ENCODE data around the gene RFX2.
"Not testable (repeated sequence)": the region's sequence is repeated elsewhere in the genome, so short reads cannot be mapped to it uniquely, and the experiment has no call there.

Gene RFX2

DNA sequence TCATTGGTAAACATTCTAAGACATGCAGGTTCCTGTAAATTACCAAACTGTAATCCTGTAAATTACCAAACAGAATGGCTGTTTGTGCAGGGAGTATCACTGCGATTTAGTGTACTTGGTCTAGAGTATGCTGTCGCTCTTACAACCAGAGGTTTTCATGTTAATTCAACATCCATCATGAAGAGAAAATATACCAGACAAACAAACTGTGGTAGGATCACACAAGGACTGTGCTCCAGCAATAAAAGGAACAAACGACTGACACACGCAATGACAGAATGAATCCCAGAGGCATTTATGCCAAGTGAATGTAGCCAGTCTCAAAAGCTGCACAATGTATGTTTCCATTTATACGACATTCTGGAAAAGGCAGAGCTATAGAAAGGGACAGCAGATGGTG is 31.2 kb downstream of the RFX2 start:
- in situ Hi-C loops (cut with MboI; ENCODE audit: low pct_unique_long_range_greater_than_20kb, low sequenced_read_pairs), result no loop called here
- no peak for DNase-seq

DNA sequence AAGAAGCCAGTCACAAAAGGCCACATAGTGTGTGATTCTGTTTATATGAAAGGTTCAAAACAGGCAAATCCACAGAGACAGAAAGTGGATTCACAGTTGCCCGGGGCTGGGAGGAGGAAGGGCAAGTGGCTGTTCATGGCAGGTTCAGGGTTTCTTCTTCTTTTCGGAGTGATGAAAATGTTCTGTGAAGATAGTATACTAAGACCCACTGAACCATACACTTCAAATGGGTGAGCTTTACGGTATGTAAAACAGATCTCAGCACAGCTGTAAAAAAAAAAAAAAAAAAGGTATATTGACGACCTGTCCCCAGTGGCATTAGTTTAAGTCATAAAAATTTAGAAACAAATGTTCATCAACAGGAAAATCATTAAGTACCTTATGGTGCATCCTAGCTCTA is 32.2 kb downstream of the RFX2 start:
- no peak for DNase-seq
- in situ Hi-C loops (cut with MboI; ENCODE audit: low pct_unique_long_range_greater_than_20kb, low sequenced_read_pairs), result no loop called here

DNA sequence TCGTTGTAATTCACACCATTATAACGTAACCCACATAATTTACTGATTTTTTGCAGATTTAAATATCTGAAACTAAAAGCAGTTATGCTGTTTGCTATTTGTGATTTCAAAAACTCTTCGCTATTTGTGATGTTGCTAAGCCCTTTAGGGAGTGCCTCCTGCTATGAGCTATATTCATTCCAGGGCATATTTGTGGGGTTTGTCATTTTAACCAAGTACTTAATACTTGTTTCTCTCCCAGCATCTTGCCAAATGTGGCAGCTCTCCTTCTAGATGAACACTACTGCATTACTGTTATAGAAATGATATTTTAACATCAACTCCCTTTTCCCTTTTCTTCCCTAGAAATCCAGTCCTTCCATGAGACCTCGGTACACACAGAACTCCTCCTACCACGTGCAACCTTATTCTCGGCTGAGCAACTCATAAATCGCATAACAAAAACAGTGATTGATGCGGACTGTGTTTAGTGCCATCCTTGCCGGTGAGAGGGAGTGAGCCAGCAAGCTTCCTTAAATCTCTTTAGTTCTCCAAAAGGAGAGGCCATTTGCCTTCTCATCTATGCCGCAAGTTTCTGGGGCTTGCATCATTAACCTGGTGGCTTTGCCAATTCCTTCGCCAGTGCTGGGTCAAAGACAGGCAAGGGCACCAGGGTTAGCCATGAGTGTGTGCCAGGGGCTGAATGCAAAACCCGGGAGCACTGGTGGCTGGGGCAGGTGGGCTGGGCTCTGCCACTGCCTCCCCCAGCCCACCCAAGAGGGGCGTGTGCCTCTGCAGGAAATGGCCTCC is 33.4 kb downstream of the RFX2 start:
- no peak for DNase-seq
- in situ Hi-C loops (cut with MboI; ENCODE audit: low pct_unique_long_range_greater_than_20kb, low sequenced_read_pairs), result no loop called here

DNA sequence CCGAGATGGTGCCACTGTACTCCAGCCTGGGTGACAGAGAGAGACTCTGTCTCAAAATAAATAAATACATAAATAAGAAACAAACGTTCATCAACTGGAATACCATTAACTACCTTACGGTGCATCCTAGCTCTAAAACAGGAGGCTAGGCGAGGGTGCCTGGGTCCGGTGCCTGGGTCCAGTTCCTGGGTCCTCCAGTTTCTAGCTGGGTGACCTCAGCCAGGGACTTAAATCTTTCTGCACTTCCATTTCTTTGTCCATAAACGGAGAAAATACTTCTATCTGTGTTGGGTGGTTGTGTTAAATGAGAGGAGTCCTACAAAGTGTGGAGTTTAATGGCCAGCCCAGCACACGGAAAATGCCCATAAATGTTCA is 34.0 kb downstream of the RFX2 start:
- no peak for DNase-seq
- in situ Hi-C loops (cut with MboI; ENCODE audit: low pct_unique_long_range_greater_than_20kb, low sequenced_read_pairs), result no loop called here

DNA sequence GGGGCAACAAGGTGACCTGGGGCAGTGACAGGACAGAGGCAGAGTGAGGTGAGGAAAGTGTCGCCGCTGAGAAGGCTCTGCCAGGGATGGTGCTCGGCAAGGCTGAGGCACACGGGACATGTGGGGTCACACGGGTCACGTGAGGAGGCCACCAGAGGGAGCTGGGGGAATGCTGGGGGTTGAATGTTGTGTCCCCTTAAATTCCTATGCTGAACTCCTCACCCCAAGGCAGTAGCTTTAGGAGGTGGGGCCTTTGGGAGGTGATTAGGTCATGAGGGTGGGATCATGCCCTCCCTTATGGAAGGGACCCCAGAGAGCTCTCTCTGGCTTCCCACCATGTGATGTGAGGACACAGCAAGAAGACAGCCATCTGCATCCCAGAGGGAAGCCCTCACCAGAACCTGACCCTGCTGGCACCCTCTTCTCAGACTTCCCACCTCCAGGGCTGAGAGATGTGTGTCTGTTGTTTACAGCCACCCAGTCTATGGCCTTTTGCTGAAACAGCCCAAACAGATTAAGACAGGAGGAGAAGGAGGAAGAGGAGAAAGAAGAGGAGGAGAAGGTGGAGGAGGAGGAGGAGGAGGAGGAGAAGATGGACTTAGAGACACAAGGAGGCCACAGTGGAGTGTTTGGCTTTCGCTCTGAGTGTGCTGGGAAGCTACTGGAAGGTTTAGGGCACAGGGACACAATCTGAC is 35.4 kb downstream of the RFX2 start:
- in situ Hi-C loops (cut with MboI; ENCODE audit: low pct_unique_long_range_greater_than_20kb, low sequenced_read_pairs), result no loop called here
- no peak for DNase-seq

DNA sequence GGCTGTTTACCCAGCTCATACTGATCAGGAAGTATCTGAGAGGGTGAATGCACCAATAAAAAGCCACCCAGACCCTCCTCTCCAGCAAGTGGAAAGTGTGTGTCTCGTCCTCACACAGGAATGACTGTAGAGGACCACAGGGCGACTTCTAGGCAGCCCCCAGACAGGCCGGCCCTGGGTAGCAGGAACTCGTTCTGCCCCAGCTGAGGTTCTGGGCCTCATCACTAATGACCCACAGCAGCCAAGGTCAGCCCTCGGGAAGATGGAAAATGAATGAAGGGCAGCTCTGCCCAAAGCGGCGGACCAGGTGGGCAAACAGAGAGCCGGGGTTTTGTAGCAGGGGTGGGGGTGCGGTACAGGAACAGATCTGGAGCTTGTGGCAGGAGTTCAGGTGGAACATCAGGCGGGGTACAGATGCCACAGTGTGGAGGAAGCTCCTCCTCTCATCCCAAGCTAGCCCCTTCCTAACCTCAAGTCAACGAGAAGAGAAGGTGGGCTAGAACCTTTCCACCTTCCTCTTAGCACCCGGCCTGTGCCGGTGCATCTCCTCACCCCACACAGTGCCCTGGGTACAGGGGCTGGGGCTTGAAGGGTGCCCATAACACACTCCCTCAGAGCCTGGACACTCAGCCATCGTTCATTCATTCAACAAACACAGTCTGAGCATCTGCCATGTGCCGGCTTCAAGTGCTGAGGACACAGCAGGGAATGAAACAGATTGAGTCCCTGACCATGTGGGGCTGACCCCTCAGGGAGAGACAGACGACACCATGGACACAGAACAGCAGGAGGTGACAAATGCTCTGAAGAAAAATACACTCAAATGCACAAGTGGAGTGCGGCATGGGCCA is 36.2 kb downstream of the RFX2 start:
- in situ Hi-C loops (cut with MboI; ENCODE audit: low pct_unique_long_range_greater_than_20kb, low sequenced_read_pairs), result no loop called here
- no peak for DNase-seq

DNA sequence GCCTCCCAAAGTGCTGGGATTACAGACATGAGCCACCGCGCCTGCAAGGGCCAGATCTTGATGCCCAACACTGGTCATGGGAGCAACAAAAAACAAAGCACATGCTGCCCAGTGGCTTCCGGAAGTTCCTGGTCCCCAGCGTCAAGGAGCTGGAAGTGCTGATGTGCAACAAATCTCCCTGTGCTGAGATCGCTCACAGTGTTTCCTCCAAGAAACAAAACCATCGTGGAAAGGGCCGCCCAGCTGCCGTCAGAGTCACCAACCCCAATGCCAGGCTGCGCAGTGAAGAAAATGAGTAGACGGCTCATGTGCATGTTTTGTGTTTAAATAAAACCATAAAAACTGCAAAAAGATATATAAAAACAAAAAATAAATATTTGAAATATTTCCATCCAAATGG is 37.1 kb downstream of the RFX2 start:
- in situ Hi-C loops (cut with MboI; ENCODE audit: low pct_unique_long_range_greater_than_20kb, low sequenced_read_pairs); DNase-seq: not testable (repeated sequence)

DNA sequence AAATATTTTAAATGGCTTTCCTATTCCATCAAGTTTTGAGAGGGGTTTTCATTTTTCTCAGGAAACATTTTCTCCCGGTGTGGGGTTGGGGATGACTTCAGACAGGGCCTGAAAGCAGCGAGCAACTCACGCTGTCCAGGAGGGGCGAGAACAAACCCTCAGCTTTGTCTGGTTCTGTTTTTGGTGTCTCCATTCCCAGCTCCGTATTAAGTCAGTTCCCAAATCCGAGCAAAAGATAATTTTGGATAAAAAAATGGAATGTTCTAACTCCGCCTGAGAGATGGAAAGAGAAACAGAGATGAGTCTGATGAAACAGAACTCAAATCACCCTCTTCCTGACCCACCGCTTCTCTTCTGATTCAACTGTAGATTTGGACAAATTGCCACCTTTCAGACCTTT is 38.4 kb downstream of the RFX2 start:
- in situ Hi-C loops (cut with MboI; ENCODE audit: low pct_unique_long_range_greater_than_20kb, low sequenced_read_pairs), result no loop called here
- DNase-seq, result no peak

DNA sequence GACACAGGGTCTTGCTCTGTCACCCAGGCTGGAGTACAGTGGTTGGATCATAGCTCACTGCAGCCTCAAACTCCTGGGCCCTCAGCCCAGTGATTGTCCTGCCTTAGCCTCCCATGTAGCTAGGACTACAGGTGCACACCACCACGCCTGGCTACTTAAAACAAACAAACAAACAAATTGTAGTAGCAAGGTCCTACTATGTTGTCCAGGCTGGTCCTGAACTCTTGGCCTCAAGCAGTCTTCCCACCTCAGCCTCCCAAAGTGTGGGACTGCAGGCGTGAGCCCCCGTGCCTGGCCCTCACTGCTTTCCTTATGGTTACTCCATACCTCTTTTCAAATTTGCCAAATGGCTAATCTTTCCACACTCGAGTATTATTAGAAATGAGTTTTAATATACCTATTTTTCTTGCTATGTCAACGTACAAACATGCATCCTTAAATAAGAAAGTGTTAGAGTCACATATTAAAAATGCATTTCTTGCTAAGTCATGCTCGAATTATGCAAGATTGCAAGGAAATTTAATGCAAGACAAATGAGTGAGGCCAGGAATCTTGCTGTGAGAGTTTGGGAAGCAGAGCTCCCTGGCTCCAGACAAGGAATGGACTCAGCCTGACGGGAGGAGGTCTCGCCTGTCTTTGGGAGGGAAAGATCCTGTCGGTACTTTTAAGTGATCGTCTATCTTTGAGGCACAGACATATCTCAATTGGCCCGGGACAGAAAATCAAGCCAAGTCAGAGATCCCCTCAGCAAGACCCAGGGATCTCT is 39.4 kb downstream of the RFX2 start:
- in situ Hi-C loops (cut with MboI; ENCODE audit: low pct_unique_long_range_greater_than_20kb, low sequenced_read_pairs), result no loop called here
- DNase-seq, result no peak

DNA sequence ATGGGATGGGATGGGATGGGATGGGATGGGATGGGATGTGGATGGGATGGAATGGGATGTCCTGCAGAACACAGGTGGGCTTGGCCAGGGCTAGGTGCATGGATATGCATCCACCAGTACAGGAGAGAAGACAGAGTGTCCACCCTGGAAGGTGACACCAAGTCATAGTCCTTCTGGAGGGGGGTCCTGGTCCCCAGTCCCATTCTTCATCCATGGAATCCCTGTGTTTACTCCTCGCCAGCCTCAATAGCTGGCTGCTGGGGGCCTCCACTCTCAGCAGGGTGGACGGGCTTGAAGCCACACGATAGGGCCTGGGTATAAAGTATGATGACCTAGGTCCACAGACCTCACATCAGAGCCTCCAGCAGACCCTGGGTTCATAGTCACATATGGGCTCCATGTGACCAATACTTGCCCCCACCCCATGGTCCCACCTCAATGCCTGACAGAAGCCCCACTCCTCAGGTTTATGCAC is 40.1 kb downstream of the RFX2 start:
- no peak for DNase-seq

DNA sequence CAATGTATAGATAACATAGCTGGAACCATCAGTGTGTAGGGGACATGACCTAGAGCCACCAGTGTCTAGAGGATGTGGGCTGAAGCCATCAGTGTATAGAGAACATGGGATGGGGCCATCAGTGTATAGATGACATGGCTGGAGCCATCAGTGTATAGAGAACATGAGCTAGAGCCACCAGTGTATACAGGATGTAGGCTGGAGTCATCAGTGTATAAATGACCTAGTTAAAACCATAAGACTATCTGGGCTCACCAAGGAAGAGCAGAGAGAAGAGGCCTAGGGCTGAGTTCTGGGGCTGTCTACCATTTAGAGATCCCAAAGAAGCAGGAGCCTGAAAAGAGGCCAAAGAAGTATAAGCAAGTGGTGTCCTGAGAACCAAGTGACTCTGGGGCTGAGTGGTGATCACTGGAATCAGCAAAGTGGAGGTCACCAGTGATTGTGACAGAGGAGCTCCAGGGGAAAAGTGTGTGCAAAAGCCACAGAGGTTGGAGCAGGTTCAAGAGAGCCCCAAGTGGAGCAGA is 41.0 kb downstream of the RFX2 start:
- peak; percentile 33 for DNase-seq
- in situ Hi-C loops (cut with MboI; ENCODE audit: low pct_unique_long_range_greater_than_20kb, low sequenced_read_pairs), result no loop called here

More for the DNA sequence above, 40.1 kb downstream of the RFX2 start:
- in situ Hi-C loops (cut with MboI; ENCODE audit: low pct_unique_long_range_greater_than_20kb, low sequenced_read_pairs), result no loop called here

DNA sequence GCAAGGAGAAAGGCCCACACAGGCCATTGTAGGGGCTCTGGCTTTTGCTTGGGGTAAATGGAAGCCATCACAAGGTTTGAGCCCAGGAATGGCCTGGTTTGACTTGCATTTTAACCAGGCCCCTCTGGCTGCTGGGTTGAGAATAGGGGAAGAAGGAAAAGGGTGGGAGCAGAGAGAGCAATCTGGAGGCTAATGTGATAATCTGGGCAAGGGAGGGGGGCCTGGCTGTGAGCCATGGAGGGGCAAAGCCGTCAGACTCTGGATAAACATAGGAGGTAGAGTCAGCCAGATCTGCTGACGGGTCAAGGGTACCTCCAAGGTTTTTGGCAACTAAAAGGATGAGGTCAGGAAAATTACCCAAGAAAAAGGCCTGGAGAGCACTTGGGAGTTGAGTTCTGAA is 41.6 kb downstream of the RFX2 start:
- no peak for DNase-seq
- in situ Hi-C loops (cut with MboI; ENCODE audit: low pct_unique_long_range_greater_than_20kb, low sequenced_read_pairs), result no loop called here

DNA sequence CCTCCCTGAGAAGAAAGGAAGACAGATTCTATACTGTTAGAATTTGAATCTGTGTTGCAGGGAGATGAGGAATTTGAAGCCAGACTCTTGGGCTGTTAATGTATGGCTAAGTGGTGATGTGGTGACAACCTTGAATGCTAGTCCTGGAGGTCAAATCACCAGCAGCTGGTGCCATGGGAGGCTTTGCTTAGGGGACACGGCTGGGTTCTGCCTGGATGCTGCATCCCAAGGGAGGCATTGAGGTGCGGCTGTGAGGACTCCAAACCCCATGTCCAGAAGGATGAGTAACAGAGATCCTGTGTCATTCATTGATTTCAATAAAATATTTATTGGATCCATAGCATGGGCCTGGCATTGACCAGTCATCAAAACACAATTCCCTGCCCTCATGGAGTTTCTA is 42.3 kb downstream of the RFX2 start:
- DNase-seq, result no peak
- in situ Hi-C loops (cut with MboI; ENCODE audit: low pct_unique_long_range_greater_than_20kb, low sequenced_read_pairs), result no loop called here

DNA sequence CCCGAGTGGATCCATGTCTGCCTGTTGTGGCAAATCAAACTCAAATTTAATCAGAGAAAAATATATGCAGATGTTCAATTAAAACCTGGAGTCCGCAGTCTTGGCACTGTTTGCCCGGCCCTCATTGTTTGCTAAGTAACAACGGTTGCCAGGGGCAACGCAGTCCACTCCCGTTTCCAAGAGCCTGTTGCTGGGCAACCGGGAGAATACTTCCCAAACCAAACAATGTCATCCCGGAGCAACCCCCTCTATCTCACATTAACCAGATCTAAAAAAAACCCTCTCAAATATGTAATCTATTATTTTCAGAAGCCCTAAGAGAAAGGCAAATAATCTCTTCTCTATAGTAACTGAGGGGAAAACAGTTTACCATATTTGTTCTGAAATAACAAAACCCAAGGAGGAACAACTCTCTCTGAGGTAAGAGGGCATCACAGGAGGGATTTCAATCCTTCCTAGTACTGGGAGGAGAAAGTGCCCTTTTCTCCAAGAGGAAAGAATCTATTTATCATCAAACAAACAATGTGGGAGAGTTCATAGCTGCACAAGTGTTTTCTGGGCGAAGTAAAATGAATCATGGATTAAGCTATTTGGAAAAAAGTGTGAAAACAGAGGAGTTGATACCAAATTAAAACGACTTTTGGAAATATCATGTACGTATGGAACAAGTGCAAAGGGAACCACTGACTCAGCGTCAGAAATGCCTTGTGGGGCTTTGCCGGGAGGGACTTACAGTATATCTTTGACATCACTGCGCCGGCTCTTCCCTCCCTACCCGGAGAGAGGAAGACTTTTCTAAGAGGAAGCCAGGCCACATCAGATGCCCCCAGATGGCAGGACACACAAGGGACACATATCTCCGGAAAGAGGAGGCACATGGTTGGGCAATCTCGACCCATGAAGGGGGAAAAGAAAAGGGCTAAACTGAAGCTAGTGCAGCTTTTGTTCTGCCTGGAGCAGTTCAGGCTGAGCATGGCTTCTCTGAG is 43.3 kb downstream of the RFX2 start:
- in situ Hi-C loops (cut with MboI; ENCODE audit: low pct_unique_long_range_greater_than_20kb, low sequenced_read_pairs), result no loop called here

DNA sequence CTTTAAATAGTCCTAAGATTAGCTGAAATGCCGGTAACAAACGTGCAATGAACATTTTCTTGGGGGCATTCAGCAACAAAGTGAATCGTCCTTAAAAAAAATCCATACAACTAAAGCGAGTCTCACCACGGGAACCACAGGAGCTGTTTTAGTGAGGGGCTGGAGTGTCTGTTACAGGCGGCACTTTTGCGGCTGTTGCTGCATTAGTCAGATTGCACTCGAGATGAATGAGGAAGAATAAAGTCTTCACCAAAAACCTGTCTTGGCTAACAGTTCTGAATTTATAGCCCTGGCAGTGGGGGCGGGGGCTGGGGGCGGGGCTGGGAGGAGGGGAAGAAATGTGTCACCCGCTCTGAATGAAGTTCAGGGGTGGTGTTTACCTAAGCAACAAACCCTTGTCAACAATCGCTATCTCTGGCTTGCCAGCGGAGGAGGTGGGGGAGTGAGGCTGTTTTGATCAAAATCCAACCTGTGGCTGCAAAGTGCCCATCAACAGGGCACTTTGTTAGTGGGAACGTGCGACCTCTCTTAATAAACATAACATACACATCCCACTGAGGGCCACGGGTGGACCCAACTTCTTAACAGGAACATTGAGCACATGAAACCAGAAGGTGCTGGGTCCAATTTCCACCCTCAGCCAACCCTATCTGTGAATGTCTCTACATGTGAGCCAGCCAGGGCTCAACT is 44.5 kb downstream of the RFX2 start:
- in situ Hi-C loops (cut with MboI; ENCODE audit: low pct_unique_long_range_greater_than_20kb, low sequenced_read_pairs), result no loop called here
- peak; percentile 88 for DNase-seq

More for the DNA sequence above, 43.3 kb downstream of the RFX2 start:
- DNase-seq, result peak; percentile 87

DNA sequence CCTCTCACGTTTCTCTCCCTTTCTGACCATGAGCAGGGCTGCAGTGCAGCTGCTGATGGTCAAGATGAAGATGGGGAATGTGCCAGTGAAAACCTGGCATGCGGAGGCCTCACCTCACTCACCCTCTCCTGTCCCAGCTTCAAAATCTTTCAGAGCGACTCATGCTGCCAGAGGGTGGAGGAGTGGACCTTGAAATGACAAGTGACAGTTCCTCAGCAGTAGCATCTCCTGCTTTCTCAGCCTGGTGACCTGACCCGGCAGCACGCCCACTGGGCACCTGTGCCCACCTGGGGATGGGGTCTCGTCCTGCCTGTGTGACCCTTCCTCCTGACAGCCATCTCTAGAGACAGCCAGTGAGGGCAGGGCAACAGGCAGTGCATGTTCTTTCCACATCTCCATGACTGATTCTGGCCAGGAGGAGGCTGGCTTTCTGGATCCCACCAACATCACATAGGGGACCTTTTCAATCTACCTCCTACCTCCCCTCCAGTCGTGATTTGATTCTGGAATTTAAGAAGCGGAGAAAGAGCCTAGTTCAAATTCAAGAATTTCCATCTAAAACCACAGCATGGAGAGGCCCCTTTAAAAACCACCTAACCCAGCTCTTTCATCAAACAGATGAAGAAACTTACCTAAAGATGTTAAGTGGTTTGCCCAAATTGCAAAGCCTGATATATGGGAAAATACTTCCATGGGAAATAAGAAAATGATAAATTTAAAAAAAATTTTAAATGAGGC is 45.8 kb downstream of the RFX2 start:
- in situ Hi-C loops (cut with MboI; ENCODE audit: low pct_unique_long_range_greater_than_20kb, low sequenced_read_pairs), result no loop called here
- no peak for DNase-seq

Data from KBM-7 (cell line).